ENCODE data around the gene SLC16A7. TPM values are rescaled to one million over a fixed set of nuclear protein-coding genes. Genes with fewer than 3 reads are reported as not detected.

SLC16A7 gene
- total and polyA plus RNA-seq, 2 of the 8 experiments (the other 6 are each of a cell fraction or from before 2014, with no cell fraction given) = 0.74 to 4.3 TPM

GRCh38 chr12:59735231-59735630 lies 139.4 kb downstream of the SLC16A7 start (continued):
- TF ChIP-seq TCF12 (IDR thresholded peaks at IDR 0.05; ENCODE audit: low read depth, low read length) (no peak), SAP30 (IDR thresholded peaks at IDR 0.05; ENCODE audit: insufficient read depth, insufficient replicate concordance, low read length) (no peak), JUND (IDR thresholded peaks at IDR 0.05; ENCODE audit: low read length) (no peak), GTF2F1 (IDR thresholded peaks at IDR 0.05; ENCODE audit: borderline replicate concordance, low read depth, low read length) (no peak), SIN3A (conservative IDR thresholded peaks at IDR 0.05 in 1 of 2, IDR thresholded peaks at IDR 0.05 in 1 of 2; ENCODE audit: low read depth in 1 of 2, low read length in 2 of 2) (no peak), YY1 (IDR thresholded peaks at IDR 0.05; ENCODE audit: low read depth, low read length) (no peak), CREB1 (IDR thresholded peaks at IDR 0.05) (no peak), KDM5A (IDR thresholded peaks at IDR 0.05; ENCODE audit: low read length) (no peak), JUN (IDR thresholded peaks at IDR 0.05; ENCODE audit: low read depth, low read length) (no peak), POLR2AphosphoS5 (IDR thresholded peaks at IDR 0.05; ENCODE audit: low read depth, low read length) (no peak), CHD2 (IDR thresholded peaks at IDR 0.05; ENCODE audit: low read length) (no peak), SP1 (IDR thresholded peaks at IDR 0.05; ENCODE audit: low read depth, low read length) (no peak), ATF3 (IDR thresholded peaks at IDR 0.05; ENCODE audit: insufficient read depth, low read depth, low read length) (no peak), CBX5 (IDR thresholded peaks at IDR 0.05; ENCODE audit: low read depth, low read length) (no peak), TBP (IDR thresholded peaks at IDR 0.05; ENCODE audit: low read depth, low read length) (no peak)

Data from H1 (cell line).